Ovary (tissue), 3 donors: Measurements from ENCODE around the gene TP53INP2.

Experiments used
- EP300 ChIP-seq: sonication (generic); formaldehyde crosslinking; IDR thresholded peaks from one replicate; pipeline ENCODE4 v1.6.1; 2017; ENCODE audit warnings: antibody characterized with exemption
- POLR2A ChIP-seq: fragments of 450-650 bp; IDR thresholded peaks from one replicate; pipeline ENCODE4 v1.6.1; 2017; ENCODE audit warnings: antibody characterized with exemption, mild to moderate bottlenecking, moderate library complexity
- TF ChIP-seq, protein P1 (sequence below), 3 donors: fragments of 450-650 bp in 2 of 3; fragments of 200-600 bp in 1 of 3; IDR thresholded peaks; one replicate each; pipeline versions ENCODE4 v1.5.1 to v1.8.0; 2016 to 2022; ENCODE audit warnings: antibody characterized with exemption in 3 of 3, mild to moderate bottlenecking in 1 of 3
- donor health status: DM: no; HTN: no; CAD: no.

DNA sequence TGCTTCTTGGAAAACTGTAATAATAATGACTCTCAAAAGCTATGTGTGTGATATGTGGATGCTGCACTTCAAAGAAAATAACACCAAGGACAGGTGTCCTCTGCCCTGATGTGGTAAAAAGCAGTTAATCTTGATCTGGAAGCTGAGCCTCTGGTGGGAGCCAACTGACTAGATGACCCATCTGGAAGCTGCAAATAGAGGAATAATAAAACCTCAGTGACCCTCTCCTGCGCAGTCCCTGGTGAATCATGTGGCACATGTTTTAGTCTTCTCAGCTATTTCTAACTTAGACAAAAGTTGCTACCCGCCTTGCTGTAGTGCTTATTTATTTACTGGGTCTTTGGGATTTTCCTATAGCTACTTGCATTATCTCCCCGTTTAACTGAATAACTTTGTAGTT lies 47.3 kb downstream of the TP53INP2 start:
- TF ChIP-seq, protein P1, sequence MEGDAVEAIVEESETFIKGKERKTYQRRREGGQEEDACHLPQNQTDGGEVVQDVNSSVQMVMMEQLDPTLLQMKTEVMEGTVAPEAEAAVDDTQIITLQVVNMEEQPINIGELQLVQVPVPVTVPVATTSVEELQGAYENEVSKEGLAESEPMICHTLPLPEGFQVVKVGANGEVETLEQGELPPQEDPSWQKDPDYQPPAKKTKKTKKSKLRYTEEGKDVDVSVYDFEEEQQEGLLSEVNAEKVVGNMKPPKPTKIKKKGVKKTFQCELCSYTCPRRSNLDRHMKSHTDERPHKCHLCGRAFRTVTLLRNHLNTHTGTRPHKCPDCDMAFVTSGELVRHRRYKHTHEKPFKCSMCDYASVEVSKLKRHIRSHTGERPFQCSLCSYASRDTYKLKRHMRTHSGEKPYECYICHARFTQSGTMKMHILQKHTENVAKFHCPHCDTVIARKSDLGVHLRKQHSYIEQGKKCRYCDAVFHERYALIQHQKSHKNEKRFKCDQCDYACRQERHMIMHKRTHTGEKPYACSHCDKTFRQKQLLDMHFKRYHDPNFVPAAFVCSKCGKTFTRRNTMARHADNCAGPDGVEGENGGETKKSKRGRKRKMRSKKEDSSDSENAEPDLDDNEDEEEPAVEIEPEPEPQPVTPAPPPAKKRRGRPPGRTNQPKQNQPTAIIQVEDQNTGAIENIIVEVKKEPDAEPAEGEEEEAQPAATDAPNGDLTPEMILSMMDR (IDR thresholded peaks at IDR 0.05) = no peak
- TF ChIP-seq POLR2A = no peak
- TF ChIP-seq EP300 = no peak
